ENCODE results near the gene NOP10. TPM values are rescaled to one million over a fixed set of nuclear protein-coding genes. Genes with fewer than 3 reads are reported as not detected.

The NOP10 gene
- total and polyA plus RNA-seq, 12 donors = 136 to 353 (median 172) TPM

GRCh38 chr15:34365836-34366235 lies 22.9 kb upstream of the NOP10 start:
- 43 to 55% (median 50%) methylated on average over 5 of the region's 5 CpGs for WGBS, 4 donors
- intact Hi-C loops (cut with DNase I) = loop anchor here (10.0 kb wide), 3 partner anchors 121 to 301 kb away; no protein-coding TSS in a partner anchor
- Histone ChIP-seq H3K9me3 (replicated peaks in 1 of 3) (no peaks in the 10 kb centered on the region), H3K4me1 (replicated peaks in 1 of 2) (peaks cover 0 to 5% of the 10 kb centered on the region in 2 donors), H3K27me3 (no peaks in the 10 kb centered on the region), H3K27ac (peak overlapping the region in 1 of 5 donors; percentile 93), H3K36me3 (replicated peaks in 1 of 2) (no peaks in the 10 kb centered on the region), H3K4me3 (peak overlapping the region in 2 of 4 donors; percentile 89 to 94)
- TF ChIP-seq POLR2A (IDR thresholded peaks at IDR 0.05) = no peak
- TF ChIP-seq, protein P1, sequence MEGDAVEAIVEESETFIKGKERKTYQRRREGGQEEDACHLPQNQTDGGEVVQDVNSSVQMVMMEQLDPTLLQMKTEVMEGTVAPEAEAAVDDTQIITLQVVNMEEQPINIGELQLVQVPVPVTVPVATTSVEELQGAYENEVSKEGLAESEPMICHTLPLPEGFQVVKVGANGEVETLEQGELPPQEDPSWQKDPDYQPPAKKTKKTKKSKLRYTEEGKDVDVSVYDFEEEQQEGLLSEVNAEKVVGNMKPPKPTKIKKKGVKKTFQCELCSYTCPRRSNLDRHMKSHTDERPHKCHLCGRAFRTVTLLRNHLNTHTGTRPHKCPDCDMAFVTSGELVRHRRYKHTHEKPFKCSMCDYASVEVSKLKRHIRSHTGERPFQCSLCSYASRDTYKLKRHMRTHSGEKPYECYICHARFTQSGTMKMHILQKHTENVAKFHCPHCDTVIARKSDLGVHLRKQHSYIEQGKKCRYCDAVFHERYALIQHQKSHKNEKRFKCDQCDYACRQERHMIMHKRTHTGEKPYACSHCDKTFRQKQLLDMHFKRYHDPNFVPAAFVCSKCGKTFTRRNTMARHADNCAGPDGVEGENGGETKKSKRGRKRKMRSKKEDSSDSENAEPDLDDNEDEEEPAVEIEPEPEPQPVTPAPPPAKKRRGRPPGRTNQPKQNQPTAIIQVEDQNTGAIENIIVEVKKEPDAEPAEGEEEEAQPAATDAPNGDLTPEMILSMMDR (IDR thresholded peaks at IDR 0.05) = no peak
- DNase-seq = no peak

DNA sequence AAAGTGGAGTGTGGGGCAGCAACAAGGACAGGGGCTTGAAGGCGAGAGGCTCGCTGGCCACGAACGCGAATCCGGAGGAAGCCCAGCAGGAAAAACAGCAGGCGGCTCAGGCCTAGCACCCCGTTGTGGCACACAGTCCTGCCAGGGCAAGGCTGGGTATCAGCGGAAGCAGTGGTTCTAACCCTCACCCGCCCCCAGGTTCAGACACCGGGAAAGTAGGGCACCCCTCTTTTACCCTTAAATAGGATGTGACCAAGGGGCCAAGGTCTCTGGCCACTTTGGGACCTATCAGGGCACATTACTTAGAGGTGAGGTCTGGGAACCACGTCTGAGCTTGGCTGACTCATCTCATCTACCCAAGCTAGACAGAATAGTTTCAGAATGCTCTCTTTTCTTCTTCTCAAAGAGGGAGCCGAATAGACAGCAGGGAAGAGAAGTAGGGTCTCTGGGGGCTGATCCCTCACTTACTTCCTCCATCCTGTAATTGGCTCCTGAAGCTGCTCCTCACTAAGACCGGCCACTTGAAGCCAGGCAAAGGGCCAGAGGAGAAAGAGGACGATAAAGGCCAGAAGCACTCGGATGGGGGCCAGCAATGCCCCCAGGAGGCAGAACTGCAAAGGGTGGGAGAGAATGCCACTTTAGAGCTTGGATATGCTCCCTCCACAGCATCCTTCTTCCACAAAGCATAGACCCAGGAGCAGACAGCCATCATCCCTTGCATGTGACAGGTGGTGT lies 22.3 kb upstream of the NOP10 start:
- H3K9me3 ChIP-seq (replicated peaks in 1 of 3) = no peaks in the 10 kb centered on the region
- no peaks in the 10 kb centered on the region for H3K27me3 ChIP-seq
- DNase-seq = no peak
- peaks cover 0 to 5% of the 10 kb centered on the region in 2 donors for H3K4me1 ChIP-seq (replicated peaks in 1 of 2)
- TF ChIP-seq POLR2A (IDR thresholded peaks at IDR 0.05) = no peak
- TF ChIP-seq, protein P1 (IDR thresholded peaks at IDR 0.05) = no peak
- no peaks in the 10 kb centered on the region for H3K36me3 ChIP-seq (replicated peaks in 1 of 2)
- intact Hi-C loops (cut with DNase I) = loop anchor here (10.0 kb wide), 3 partner anchors 120 to 300 kb away; no protein-coding TSS in a partner anchor
- WGBS, 4 donors = 84 to 92% (median 87%) methylated on average over 16 of the region's 16 CpGs
- H3K27ac ChIP-seq = no peak overlapping the region
- H3K4me3 ChIP-seq = no peak overlapping the region

- H3K27ac ChIP-seq = no peak overlapping the region
- peaks cover 0 to 5% of the 10 kb centered on the region in 2 donors for H3K4me1 ChIP-seq (replicated peaks in 1 of 2)
- intact Hi-C loops (cut with DNase I) = loop anchor here (10.0 kb wide), 3 partner anchors 119 to 299 kb away; no protein-coding TSS in a partner anchor
- DNase-seq = no peak
- no peaks in the 10 kb centered on the region for H3K9me3 ChIP-seq (replicated peaks in 1 of 3)
- no peak for TF ChIP-seq POLR2A (IDR thresholded peaks at IDR 0.05)
- TF ChIP-seq, protein P1 (IDR thresholded peaks at IDR 0.05) = no peak
- WGBS, 4 donors = 95 to 96% (median 96%) methylated on average over 8 of the region's 8 CpGs
- no peak overlapping the region for H3K4me3 ChIP-seq
- no peaks in the 10 kb centered on the region for H3K36me3 ChIP-seq (replicated peaks in 1 of 2)
- H3K27me3 ChIP-seq = no peaks in the 10 kb centered on the region
These were observed 21.1 kb upstream of the NOP10 start for GRCh38 chr15:34364041-34364440.

DNA sequence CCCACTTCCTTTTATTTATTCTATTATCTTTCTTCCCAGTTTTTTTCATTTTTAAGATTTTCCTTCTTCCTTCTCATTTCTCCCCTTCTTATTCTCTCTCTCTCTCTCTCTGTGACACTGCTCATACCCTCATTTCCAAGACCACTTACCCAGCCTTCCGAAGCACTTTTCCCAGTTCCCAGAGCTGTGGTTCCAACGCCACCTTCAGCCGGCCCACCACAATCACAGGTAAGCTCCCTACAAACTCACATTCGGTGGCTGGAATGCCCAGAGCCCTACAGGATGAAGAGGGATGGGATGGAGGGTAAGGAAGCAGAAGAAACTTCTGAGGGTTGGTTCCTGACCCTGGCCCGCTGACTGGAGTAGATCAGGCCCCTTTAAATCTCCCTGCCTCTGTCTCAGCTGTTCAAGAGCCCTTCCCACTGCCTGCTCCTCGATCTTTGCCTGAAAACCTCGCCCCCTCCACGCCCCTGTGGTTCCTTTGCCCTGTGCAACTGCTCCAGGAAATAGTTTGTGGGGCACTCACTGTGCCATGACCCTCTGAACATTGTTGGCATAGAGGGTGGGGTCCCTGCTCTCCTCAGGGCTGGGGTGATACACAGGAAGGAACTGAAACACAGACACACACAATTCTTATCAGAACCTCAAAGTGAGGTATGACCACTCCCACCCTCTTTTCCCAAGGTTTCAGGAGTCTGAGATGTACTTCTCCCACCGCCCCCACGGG lies 19.3 kb upstream of the NOP10 start:
- 77 to 86% (median 80%) methylated on average over 5 to 10 of the region's 10 CpGs for WGBS, 4 donors
- Histone ChIP-seq H3K4me3 (no peak overlapping the region), H3K9me3 (replicated peaks in 1 of 3) (no peaks in the 10 kb centered on the region), H3K27me3 (no peaks in the 10 kb centered on the region), H3K27ac (no peak overlapping the region), H3K4me1 (replicated peaks in 1 of 2) (peaks cover 0 to 5% of the 10 kb centered on the region in 2 donors), H3K36me3 (replicated peaks in 1 of 2) (peaks cover 0 to 4% of the 10 kb centered on the region in 2 donors)
- TF ChIP-seq, protein P1 (IDR thresholded peaks at IDR 0.05) = no peak
- no peak for TF ChIP-seq POLR2A (IDR thresholded peaks at IDR 0.05)
- DNase-seq = no peak
- intact Hi-C loops (cut with DNase I) = loop anchor here (10.0 kb wide), 3 partner anchors 117 to 297 kb away; no protein-coding TSS in a partner anchor

Data from adrenal gland (tissue), 12 donors.